Stimulated activated CD4-positive, alpha-beta T cell treated with anti-CD3 and anti-CD28 coated beads, Interleukin-4, amount 100 ng/mL, for 4 hours (primary cell): ENCODE measurements around the gene NGFR.

ENCODE experiments used
- DNase-seq, 2 experiments: peaks; one replicate each; pipeline ENCODE4 v3.0.0-alpha.2; 2020

NGFR gene, protein sequence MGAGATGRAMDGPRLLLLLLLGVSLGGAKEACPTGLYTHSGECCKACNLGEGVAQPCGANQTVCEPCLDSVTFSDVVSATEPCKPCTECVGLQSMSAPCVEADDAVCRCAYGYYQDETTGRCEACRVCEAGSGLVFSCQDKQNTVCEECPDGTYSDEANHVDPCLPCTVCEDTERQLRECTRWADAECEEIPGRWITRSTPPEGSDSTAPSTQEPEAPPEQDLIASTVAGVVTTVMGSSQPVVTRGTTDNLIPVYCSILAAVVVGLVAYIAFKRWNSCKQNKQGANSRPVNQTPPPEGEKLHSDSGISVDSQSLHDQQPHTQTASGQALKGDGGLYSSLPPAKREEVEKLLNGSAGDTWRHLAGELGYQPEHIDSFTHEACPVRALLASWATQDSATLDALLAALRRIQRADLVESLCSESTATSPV

DNA sequence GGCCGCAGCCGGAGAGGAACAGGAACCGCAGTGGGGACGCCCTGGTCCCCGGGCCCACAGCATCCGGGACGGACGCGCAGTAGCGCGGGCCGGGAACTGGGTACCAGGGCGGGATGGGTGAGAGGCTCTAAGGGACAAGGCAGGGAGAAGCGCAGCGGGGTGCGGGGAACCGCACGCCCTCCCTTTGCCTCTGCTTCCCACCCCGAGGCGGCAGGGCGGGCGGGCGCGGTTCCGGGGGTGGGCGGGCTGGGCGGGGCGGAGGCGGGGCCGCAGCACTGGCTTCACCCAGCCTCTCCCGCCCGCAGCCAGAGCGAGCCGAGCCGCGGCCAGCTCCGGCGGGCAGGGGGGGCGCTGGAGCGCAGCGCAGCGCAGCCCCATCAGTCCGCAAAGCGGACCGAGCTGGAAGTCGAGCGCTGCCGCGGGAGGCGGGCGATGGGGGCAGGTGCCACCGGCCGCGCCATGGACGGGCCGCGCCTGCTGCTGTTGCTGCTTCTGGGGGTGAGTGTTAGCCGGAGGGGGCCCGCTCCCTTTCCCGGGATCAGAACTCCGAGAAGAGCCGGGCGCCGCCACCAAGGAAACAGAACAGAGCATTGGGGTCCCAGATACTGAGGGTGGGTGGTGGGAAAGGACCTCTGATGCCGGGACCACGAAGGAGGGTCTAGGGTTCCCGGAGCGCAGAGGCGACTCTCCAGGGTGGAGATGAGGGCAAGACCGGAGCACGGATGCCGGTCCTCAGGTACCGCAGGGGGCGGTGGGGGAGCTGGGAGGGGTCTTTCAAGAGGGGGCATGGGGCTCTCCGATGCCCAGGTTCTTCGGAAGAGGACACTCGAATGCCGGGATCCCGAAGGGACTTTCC lies at the start of gene NGFR:
Gene NGFR (plus strand): TSS at position 308 of the 856 bp plus-strand sequence. CDS start 125 bp downstream, at position 433.
- DNase-seq = peak; percentile 46 to 52

DNA sequence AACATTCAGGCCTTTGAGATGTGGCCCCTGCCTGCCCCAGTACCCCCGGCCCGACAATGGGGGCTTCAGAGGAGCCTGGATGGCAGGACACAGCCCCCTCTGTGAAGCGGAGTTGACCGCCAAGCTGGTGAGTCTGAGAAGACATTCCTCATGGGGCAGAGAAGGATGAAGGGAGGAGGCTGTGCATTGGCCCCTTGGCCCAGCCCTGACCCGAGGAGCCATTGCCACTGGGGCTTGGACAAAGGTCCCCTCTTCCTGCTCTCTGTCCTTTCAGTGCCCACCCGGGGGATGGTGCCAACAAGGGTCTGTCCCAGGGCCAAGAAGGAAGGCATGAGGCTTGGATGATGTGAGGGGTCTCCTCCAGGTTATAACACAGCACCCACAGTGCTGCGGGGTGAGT lies 49.5 kb upstream of the NGFR start:
- DNase-seq = no peak

DNA sequence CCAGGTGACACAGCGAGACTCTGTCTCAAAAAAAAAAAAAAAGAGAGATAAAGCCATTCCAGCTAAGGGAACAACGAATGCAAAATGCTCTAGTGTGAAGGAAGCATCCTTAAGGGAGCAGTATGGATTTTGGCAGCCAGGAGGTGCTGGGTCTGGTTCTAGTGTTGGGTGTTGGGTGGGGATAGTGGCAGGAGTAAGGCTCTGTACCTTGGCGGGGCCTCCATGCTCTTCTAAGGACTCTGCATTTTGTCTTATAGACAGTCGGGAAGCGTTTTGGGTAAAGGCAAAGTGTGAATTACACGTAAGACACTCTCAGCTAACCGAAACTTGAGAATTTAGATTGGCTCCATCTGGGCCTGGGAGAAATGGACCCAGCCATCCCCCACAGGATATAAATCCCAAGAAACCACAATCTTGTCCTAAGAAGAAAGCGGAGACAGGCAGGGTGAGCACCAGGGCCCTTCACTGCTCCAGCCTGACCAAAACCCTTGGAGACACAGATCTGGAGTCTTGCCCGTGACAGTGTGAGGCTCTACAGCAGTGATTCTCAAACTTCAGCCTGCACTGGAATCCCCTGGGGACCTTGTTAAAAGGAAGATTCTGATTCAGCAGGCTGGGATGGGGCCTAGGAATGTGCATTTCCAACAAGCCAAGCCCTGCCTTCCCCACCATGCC lies 47.3 kb upstream of the NGFR start:
- no peak for DNase-seq

DNA sequence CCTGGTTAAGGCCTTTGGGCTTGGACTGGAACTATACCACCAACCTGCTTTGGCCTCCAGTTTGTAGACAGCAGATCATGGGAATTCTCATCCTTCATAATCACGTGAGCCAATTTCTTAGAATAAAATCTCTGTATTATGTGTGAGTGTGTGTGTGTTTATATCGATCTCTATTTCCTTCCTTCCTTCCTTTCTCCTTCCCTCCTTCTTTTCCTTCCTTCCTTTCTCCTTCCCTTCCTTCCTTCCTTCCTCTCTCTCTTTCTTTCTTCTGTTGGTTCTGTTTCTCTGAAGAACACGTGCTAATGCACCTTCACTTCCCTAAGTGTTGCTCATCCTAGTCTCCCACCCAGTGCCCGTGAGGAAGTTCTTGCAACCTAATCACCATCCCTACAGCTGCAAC lies 44.9 kb upstream of the NGFR start:
- DNase-seq = no peak

DNA sequence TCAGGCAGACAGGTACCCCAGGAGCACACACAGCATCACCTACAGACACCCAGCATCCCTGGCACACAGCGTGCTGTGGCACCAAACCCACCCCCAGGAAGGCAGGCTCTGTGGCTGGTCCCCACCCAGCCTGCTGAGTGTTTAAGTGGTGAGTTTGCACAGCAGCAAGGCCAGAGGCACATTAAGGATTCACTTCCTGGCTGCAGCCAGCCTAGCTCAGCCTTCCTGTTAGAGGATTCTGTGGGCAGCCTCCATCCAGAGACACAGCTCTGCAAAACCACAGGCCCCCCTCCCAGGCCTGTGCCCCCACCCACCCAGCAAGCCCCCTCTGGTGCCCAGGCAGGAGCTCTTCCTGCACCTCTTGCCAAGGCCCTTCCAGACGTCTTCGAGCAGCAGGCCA lies 44.4 kb upstream of the NGFR start:
- DNase-seq = no peak

DNA sequence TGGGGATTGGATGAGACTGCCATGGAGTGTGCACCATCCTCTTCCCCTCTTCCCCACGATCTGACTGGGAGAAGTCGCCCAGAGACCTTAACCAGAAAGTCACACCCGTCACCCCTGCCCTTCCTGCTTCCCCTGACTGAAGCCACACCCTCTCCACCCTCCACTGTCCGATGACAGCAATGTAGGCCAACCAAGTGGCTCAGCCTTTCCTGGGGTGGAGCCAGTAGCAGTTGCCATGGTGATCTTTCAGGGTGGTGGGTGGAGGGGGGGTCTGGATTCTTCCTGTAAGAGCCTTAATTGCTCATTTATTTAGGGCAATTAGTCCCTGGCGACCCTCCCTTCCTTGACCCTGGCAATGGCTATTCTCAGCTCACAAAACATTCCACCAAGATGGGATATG lies 42.9 kb upstream of the NGFR start:
- DNase-seq = no peak

DNA sequence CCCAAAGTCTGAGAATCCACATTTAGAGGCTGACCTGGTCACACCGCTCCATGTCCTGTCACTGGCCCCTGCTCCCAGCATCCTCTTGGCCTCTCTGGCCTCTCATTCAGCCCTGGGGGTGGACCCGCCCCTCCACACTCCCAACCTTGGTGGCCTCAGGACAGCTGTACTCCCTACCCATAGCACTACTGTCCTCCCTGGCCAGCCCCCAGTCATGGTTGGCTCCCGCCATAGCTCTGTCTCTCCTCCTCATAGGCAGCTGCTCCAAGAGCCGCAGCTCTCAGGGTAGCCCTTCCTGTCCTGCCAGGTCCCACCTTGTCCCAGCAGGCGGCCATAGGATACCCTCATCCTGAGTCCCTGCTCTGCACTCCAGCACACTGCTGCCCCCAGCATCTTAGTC lies 42.4 kb upstream of the NGFR start:
- no peak for DNase-seq

DNA sequence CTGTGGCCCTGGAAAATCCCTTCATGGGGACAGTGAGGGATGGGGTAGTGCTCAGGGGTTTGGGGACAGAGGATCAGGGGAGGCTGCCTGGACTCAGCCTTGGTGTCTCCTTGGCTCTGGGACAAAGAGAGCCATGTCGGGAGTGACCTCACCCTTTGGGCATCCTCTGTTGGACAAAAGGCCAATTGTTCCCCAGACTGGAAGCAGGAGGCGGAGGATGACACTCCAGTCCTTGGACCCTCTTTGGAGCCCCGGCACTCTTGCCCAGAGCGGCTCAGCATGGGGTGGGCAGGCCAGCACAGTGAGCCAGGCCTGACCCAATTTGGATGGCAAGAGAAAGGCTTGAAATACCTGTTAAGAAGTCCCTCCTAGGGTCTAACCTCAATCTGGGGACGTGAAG lies 41.0 kb upstream of the NGFR start:
- DNase-seq = no peak

DNA sequence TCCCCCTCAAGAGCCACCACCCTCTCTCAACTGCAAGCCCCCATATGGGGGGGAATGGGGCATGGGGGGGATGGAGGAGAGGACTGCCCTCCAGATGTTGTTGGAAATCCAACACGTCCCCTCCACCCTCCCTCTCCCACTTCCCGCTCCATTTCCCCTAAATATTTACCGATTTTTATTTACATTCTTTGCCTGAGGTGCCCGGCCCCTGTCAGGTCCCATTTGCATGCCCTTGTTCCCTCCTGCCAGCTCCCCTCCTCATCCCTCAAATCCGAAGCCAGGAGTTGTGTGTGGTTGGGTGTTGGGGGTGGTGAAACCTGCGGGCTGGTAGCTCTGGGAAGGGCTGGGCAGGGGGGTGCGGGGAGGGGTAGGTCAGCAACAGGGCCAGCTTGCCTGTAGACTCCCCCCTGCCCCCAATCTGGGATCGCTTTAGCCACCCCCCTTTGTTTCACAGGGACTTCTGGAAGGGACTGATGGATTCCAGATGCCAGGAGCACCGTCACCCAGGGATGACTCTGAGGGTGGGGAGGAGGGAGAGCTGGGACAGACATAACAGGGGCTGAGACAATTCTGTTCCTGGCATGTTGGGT lies 39.7 kb upstream of the NGFR start:
- no peak for DNase-seq

DNA sequence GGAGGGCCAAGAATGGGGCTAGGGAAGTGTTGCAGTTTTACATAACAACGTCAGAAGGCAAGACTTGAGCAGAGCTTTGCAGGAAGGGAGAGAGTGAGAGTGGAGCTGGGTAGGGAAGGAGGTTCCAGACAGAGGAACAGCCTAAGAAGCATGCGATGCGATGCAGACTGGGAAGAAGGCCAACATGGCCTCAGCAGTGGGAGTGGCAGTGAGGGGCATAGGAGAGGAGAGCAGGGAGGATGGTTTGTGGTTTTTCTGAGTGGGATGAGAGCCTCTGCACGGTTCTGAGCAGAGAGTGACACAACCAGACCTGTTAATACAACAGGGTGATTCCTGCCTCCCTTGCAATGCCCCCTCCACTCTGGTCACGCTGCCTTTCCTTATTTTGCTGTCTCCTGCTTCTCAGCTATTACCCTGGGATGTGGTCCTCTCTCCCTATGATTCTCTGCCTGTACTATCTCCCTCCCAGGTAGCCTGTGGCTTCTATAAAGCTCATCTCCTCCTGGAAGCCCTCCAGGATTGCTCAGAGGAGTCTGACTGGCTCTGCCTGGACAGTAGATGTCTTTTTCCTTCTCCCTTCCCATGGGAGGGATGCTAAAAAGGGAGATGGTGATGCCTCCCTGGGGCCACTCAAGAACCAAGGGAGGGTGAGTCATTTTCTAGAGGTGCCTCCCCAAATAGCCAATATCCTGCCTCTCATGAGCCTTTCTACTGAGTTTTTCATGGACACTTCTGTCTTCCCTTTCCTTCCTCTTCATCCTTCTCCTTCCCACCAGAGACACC lies 38.7 kb upstream of the NGFR start:
- no peak for DNase-seq

DNA sequence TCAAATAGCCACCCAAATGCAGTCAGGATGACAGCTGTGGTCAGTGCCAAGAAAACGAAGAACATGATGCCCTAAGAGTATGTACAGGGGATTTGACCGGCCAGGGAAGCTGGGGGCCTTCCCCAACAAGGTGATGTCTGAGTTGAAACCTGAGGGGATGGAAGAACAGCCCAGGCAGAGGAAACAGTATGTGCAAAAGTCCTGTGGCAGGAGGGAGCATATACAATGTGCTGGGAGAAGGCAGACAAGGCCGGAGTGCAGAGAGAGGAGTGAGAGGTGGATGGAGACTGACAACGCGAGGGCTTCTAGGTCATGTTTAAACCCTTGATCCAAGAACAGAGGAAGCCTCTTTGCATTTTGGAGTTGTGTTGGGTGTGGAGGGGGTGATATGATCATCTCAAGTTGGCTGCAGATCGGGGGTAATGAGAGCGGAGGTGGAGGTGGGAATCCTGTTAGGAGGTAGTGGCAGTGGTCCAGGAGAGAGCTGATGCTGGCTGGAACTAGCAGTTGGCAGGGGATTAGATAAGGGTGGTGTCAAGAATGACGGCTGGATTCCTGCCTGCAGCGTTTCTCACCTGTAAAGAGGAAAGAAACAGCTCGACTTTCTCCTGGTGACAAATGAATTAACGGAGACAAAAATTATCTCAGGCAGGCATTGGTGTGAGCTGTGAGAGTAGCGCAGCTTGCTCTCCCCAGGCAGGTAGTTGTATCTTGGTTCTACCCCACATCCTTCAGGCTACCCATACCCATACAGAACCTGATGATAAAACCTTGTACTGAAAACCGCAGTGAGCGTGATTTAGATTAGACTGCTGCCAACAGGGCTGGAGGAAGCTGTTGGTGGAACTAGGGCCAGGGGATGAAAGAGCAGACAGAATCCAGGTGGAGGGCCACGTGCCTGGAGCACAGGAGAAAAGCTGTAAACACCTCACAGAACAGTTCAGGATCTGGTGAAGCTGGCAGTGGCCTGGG lies 37.2 kb upstream of the NGFR start:
- DNase-seq = no peak

DNA sequence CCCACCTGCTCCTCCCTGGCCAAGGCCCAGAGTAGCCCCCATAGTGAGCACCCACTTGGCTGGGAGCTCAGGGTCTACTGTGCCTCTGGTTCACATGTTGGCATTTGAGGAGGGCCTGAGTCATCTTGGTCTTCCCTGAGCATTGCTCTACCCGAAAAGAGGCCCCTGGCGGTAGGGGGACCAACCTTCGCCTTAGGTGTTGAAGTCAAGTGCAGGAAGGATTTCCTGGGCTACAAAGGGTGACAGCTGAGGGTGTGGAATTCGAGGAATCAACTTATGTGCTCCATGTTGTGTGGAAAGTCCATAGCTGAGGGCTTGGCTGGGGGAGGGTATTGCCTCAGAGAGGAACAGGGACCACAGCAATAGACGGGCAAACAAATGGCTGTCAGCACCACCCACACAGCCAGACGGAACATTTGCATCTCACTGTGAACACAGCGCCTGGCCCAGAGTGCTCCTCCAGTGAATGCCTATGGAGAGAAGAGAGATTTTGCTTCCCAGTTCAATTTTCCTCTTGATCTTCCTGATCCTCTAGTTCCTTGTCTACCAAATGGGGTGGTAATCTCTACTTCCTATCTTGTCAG lies 35.6 kb upstream of the NGFR start:
- no peak for DNase-seq

DNA sequence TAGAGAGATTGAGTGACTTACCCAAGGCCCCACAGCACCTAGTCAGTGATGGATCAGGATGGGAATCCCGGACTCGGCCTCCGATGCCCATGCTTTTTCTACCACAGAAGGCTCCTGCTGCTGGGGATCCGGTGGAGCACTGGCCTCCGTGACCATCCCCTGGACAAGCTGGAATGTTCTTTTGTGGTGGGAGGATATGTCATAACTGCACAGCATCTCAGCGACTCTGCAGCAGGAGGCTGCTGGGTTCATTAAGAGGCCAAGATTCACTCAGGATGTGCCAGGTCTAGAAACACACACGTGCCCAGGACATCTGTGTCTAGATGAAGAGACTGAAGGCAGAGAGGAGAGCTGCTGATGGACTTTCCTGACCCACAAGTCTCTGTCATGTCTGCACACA lies 34.7 kb upstream of the NGFR start:
- DNase-seq = no peak

DNA sequence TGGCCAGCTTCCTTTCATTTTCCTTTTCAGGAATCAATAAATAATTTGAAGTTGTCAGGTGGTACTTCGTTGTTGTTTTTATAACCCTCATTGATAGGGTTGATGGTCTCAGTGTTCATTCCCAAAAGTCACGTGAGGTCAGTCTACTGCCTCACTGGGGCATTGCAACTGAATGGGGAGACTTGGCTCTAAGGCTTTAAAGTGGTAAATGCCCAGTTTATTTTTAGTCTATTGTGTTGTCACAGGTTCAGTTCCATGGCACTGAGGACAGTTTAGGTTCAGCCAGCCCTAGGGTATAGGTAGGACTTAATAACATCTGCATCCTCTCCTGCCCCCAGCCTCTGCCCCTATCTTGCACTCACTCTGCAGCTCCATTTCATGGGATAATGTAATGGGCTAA lies 33.5 kb upstream of the NGFR start:
- DNase-seq = no peak

DNA sequence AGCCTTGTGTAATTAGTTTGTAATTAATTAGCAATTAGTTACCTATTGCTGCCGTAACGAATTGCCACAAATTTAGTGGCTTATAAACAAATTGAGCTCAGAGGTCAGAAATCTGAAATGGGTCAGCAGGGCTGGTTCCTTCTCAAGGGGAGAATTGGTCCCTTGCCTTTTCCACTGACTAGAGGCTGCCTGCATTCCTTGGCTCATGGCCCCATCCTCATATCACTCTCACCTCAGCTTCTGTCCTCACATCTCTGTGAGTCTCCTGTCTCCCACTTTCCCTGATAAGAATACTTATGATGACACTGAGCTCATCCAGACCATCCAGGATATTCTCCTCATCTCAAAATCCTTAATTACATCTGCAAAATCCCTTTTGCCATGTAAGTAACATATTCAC lies 31.0 kb upstream of the NGFR start:
- no peak for DNase-seq

DNA sequence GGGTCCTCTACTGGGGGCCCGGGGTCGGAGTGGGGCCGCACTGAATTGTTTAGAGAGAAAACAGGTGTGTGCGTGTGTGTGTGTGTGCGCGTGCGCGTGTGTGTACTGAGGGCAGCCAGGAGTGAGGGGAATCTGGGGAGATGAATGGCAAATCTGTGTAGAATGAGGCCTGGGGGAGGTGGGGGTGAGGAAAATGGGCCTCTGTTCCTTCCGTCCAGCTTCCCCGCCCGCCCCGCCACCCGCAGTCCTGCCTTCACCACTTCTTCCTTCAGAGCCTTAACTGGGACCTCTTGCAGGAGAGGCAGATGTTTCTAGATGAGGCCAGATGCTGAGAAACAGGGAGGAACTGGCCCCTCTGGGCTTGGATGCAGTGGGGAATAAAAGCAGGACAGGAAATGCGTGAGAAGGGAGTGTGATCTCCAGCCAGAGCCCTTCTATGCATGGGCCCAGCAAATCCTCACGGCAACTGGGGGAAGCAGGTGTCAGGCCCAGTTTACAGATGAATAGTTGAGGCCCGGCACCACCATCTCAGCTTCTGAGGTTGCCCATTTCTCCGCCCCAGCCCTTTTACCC lies 29.7 kb upstream of the NGFR start:
- DNase-seq = no peak

DNA sequence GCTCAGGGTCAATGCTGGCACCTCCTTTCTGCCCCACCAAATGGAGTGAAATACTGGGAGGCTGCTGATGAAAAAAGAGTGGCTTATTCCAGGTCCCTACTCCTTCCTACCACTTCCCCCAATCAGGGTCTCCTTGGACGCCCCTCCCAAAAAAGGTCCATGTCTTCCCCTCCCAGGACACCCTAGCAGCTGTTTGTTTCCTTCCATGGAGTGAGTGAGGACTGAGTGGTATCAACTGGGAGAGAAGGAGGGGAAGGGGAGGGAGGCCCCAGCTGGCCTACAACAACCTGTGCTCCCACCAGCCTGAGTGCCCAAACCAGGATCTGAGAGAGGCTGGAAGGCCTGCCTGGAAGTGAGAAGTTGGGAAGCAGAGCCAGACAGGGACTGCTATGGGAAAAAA lies 28.7 kb upstream of the NGFR start:
- no peak for DNase-seq

DNA sequence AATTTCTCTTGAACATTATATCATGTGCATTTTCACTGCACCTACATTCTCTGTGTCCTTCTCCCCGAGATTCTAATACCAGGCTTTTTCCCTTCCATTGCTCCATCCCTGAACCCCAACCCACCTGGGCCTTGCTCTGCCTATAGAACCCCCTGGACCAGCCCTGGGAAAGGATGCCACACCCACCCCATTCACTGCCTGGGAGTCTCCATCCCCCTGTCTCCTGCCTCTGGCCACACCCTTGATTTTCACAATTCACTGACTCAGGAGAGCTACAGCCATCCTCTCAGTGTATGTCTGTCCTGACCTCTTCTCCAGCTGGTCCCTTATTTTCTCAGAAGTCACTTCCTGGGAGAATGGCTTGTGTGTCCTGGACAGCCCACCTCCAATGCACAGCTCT lies 27.9 kb upstream of the NGFR start:
- DNase-seq = no peak

DNA sequence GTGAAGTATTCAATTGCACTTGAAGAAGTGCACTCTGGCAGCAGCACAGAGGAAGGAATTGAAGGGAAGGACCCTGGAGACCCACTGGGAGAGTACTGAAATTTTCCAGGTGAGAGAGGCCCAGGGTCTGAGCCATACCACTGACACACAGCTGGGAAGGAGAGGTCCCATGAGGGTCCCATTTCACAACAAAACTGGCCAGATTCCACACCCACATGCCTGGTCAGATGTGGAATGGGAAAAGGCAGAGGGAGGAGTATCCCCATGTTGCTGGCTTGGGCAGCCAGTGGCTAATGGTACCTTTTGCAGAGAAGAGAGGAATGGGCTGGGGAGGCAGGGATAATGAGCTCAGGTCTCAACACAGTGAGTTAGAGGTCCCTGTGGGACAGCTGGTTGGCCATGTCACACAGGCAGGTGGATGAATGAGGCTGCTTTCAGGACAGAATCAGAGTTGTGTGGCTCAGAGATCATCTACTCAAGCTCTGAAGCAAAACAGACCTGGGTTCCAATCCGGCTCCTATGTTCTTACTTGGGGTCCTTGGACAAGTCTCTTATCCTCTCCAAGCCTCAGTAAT lies 26.2 kb upstream of the NGFR start:
- no peak for DNase-seq
